Neural progenitor cell (in vitro differentiated cells): ENCODE results near the gene TRAF5. TPM values are rescaled to one million over a fixed set of nuclear protein-coding genes. Genes with fewer than 3 reads are reported as not detected.

Experiments
- DNase-seq: peaks from one replicate; pipeline ENCODE4 v3.0.0-alpha.2; 2016; ENCODE audit warnings: low spot score
- H2AFZ ChIP-seq: fragments of 200-600 bp; sonication (generic); replicated peaks from 2 replicates; pipeline ENCODE4 v1.6.1; 2016; ENCODE audit warnings: antibody characterized with exemption
- H3F3A ChIP-seq: fragments of 200-600 bp; sonication (generic); 2 replicates; pipeline ENCODE4 v1.6.1; 2016; ENCODE audit warnings: antibody characterized with exemption, low read depth
- H3K27ac ChIP-seq: fragments of 200-600 bp; sonication (generic); 2 replicates; pipeline ENCODE4 v1.5.1; 2016; ENCODE audit warnings: mild to moderate bottlenecking
- H3K27me3 ChIP-seq: fragments of 200-600 bp; sonication (generic); 2 replicates; pipeline ENCODE4 v1.6.1; 2016; ENCODE audit warnings: mild to moderate bottlenecking, moderate library complexity
- H3K36me3 ChIP-seq: fragments of 200-600 bp; sonication (generic); 2 replicates; pipeline ENCODE4 v1.5.1; 2016
- H3K4me1 ChIP-seq: fragments of 200-600 bp; sonication (generic); 2 replicates; pipeline ENCODE4 v1.6.1; 2016; ENCODE audit warnings: mixed run types
- H3K4me2 ChIP-seq: fragments of 200-600 bp; sonication (generic); 2 replicates; pipeline ENCODE4 v1.6.1; 2016
- H3K4me3 ChIP-seq: fragments of 200-600 bp; sonication (generic); 2 replicates; pipeline ENCODE4 v1.5.1; 2016
- H3K79me2 ChIP-seq: fragments of 200-600 bp; sonication (generic); 2 replicates; pipeline ENCODE4 v1.6.1; 2016; ENCODE audit warnings: low read depth
- H3K9ac ChIP-seq: fragments of 200-600 bp; sonication (generic); 2 replicates; pipeline ENCODE4 v1.6.1; 2016
- H3K9me3 ChIP-seq: fragments of 200-600 bp; sonication (generic); 2 replicates; pipeline ENCODE4 v1.5.1; 2016; ENCODE audit warnings: low read depth
- H4K20me1 ChIP-seq: fragments of 200-600 bp; sonication (generic); 2 replicates; pipeline ENCODE4 v1.6.1; 2016; ENCODE audit warnings: low read depth
- H3K27ac Mint-ChIP-seq: 3 replicates; pipeline ENCODE4 v1.8.0; 2021; ENCODE audit warnings: mixed read lengths
- H3K27me3 Mint-ChIP-seq: 2 replicates; pipeline ENCODE4 v1.8.0; 2022; ENCODE audit warnings: low read depth, mild to moderate bottlenecking, inconsistent platforms, moderate library complexity, mixed read lengths; ENCODE audit not compliant: insufficient read depth
- H3K36me3 Mint-ChIP-seq: 3 replicates; pipeline ENCODE4 v1.8.0; 2021; ENCODE audit warnings: mixed read lengths
- H3K4me1 Mint-ChIP-seq: 3 replicates; pipeline ENCODE4 v1.8.0; 2021; ENCODE audit warnings: mixed read lengths
- H3K4me3 Mint-ChIP-seq: 3 replicates; pipeline ENCODE4 v1.8.0; 2021; ENCODE audit warnings: mild to moderate bottlenecking, moderate library complexity, mixed read lengths
- H3K9me3 Mint-ChIP-seq: 3 replicates; pipeline ENCODE4 v1.8.0; 2020; ENCODE audit warnings: mixed read lengths
- EZH2 ChIP-seq: fragments of 200-600 bp; sonication (generic); IDR thresholded peaks from 2 replicates; pipeline ENCODE4 v1.6.1; 2017; ENCODE audit warnings: antibody characterized with exemption, mild to moderate bottlenecking, moderate library complexity
- EZH2phosphoT487 ChIP-seq: fragments of 200-600 bp; sonication (generic); IDR thresholded peaks from 2 replicates; pipeline ENCODE4 v1.6.1; 2017; ENCODE audit warnings: antibody characterized with exemption
- total RNA-seq: library from RNA; depleted of rRNA; stranded (reverse); fragments of >200 nt; gene quantifications from 2 replicates; pipeline ENCODE4 v1.2.3, GENCODE V29; 2015; ENCODE audit warnings: low replicate concordance
- TF ChIP-seq, protein P1 (sequence below): fragments of 200-600 bp; sonication (generic); IDR thresholded peaks from 2 replicates; pipeline ENCODE4 v1.5.1; 2017; ENCODE audit warnings: antibody characterized with exemption, mild to moderate bottlenecking

Gene TRAF5
- total RNA-seq, 1 donor from 2014 or later, result 36.0 TPM

DNA sequence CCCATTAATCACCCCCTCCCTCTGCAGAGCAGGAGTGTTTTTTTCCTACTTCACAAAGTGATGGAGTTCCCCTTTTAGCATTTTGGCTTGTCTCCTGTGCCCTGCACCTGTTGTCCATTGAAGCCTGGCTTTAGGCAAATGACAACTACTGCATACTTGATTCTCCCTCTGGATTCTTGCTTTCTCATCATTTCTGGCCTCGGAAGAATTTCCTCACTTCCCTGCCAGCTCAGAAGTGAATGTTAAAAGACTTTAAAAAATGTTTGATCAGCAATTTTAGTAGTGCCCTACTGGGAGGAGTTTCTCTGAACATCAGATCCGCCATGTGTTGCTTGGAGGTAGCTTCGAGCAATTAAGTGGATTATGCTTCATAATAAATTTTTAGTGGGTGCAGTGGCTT is 39.4 kb upstream of the TRAF5 start:
- H3K79me2 ChIP-seq, result no peaks in the 10 kb centered on the region
- no peak overlapping the region for H3K27ac Mint-ChIP-seq
- H3K4me3 Mint-ChIP-seq, result no peak overlapping the region
- peaks cover 23% of the 10 kb centered on the region for H3K36me3 Mint-ChIP-seq
- H3F3A ChIP-seq, result no peaks in the 10 kb centered on the region
- no peaks in the 10 kb centered on the region for H3K27me3 Mint-ChIP-seq
- H2AFZ ChIP-seq, result no peak overlapping the region
- no peak overlapping the region for H3K4me2 ChIP-seq
- no peaks in the 10 kb centered on the region for H3K4me1 ChIP-seq
- no peaks in the 10 kb centered on the region for H3K4me1 Mint-ChIP-seq
- H3K27me3 ChIP-seq, result no peaks in the 10 kb centered on the region
- no peaks in the 10 kb centered on the region for H3K9me3 ChIP-seq
- H3K36me3 ChIP-seq, result peaks cover 22% of the 10 kb centered on the region
- no peaks in the 10 kb centered on the region for H3K9me3 Mint-ChIP-seq
- no peak overlapping the region for H3K9ac ChIP-seq
- H3K27ac ChIP-seq, result no peak overlapping the region
- no peak overlapping the region for H3K4me3 ChIP-seq
- no peaks in the 10 kb centered on the region for H4K20me1 ChIP-seq
- DNase-seq, result no peak
- TF ChIP-seq, protein P1, sequence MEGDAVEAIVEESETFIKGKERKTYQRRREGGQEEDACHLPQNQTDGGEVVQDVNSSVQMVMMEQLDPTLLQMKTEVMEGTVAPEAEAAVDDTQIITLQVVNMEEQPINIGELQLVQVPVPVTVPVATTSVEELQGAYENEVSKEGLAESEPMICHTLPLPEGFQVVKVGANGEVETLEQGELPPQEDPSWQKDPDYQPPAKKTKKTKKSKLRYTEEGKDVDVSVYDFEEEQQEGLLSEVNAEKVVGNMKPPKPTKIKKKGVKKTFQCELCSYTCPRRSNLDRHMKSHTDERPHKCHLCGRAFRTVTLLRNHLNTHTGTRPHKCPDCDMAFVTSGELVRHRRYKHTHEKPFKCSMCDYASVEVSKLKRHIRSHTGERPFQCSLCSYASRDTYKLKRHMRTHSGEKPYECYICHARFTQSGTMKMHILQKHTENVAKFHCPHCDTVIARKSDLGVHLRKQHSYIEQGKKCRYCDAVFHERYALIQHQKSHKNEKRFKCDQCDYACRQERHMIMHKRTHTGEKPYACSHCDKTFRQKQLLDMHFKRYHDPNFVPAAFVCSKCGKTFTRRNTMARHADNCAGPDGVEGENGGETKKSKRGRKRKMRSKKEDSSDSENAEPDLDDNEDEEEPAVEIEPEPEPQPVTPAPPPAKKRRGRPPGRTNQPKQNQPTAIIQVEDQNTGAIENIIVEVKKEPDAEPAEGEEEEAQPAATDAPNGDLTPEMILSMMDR, result no peak
- TF ChIP-seq EZH2phosphoT487, result no peak
- no peak for TF ChIP-seq EZH2

DNA sequence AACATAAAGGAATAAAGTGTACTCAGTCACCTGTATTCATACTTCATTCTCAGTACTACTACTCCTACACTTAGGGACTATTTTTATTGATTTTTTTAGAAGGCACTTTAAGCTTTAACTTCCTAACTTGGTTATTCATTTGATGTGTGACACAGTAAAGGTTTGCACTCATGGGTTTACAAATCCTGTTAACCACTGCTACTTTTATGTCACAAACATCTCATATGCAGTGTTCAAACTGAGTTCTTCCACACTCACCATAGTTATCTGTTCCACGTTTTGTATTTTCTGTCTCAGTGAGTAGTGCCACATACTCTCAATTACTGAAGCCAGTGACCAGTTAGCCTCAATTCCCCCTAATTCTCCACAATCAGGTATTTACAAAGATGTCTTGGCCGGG is 34.2 kb upstream of the TRAF5 start:
- Histone ChIP-seq H3F3A (no peaks in the 10 kb centered on the region), H2AFZ (no peak overlapping the region), H4K20me1 (no peaks in the 10 kb centered on the region), H3K36me3 (peaks cover 36% of the 10 kb centered on the region), H3K9ac (no peak overlapping the region), H3K4me1 (no peaks in the 10 kb centered on the region), H3K27ac (no peak overlapping the region), H3K79me2 (no peaks in the 10 kb centered on the region), H3K9me3 (no peaks in the 10 kb centered on the region), H3K4me2 (no peak overlapping the region), H3K4me3 (no peak overlapping the region), H3K27me3 (no peaks in the 10 kb centered on the region)
- Mint-ChIP-seq H3K9me3 (no peaks in the 10 kb centered on the region), H3K4me3 (no peak overlapping the region), H3K27ac (no peak overlapping the region), H3K27me3 (no peaks in the 10 kb centered on the region), H3K4me1 (no peaks in the 10 kb centered on the region), H3K36me3 (peaks cover 28% of the 10 kb centered on the region)
- TF ChIP-seq EZH2phosphoT487 (no peak), EZH2 (no peak)
- TF ChIP-seq, protein P1, result no peak
- DNase-seq, result no peak

DNA sequence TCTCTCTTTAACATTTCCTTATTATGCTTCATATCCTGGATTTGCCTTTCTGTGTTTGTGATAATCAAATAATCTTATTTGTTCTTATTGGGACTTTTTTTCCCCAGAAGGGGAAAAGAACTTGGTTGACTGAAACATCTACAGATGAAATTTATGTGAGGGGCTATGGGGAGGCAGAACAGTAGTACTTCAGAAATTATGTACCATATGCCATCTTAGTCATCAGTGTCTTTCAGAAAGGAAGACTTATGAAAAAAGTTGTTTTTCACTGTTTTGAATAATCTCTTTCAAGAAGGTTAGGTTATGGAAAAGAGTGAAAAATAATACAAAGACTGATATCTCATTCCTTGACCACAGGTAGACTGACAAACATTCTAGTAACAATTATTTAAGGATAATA is 30.2 kb upstream of the TRAF5 start:
- no peak overlapping the region for H3K27ac Mint-ChIP-seq

DNA sequence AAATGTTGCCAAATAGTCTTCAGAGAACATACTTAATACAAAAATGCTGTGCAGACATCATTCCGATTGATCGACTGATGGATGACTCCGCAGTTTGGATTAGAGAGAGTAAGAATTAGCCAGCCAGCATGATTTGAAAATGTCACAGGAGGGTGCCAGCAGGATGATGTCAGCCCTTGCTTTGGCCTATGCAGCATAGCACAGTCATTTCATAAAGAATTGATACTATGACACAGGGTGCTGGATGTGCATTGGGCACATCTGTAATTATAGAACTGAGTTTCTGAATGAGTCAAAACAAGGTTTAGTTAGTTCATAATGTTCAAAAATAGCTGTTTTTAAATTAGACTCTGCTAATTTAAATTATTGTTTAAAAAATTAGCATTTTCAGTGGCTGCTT is 21.6 kb upstream of the TRAF5 start:
- Histone ChIP-seq H3K36me3 (peaks cover 4% of the 10 kb centered on the region), H3K9me3 (no peaks in the 10 kb centered on the region), H3K4me3 (no peak overlapping the region), H3K27ac (no peak overlapping the region), H3K9ac (no peak overlapping the region), H3F3A (no peaks in the 10 kb centered on the region), H4K20me1 (no peaks in the 10 kb centered on the region), H3K27me3 (no peaks in the 10 kb centered on the region), H2AFZ (no peak overlapping the region), H3K4me1 (no peaks in the 10 kb centered on the region), H3K4me2 (no peak overlapping the region), H3K79me2 (no peaks in the 10 kb centered on the region)
- Mint-ChIP-seq H3K9me3 (no peaks in the 10 kb centered on the region), H3K27me3 (no peaks in the 10 kb centered on the region), H3K4me1 (peaks cover 7% of the 10 kb centered on the region), H3K27ac (no peak overlapping the region), H3K36me3 (peaks cover 19% of the 10 kb centered on the region), H3K4me3 (no peak overlapping the region)
- TF ChIP-seq, protein P1, result no peak
- TF ChIP-seq EZH2phosphoT487 (no peak), EZH2 (no peak)
- no peak for DNase-seq

More for the DNA sequence above, 30.2 kb upstream of the TRAF5 start:
- H3K36me3 ChIP-seq, result peaks cover 26% of the 10 kb centered on the region
- no peaks in the 10 kb centered on the region for H3K79me2 ChIP-seq
- H3K4me1 Mint-ChIP-seq, result no peaks in the 10 kb centered on the region
- no peaks in the 10 kb centered on the region for H3F3A ChIP-seq
- no peak overlapping the region for H3K4me2 ChIP-seq
- H3K27ac ChIP-seq, result no peak overlapping the region
- peaks cover 36% of the 10 kb centered on the region for H3K36me3 Mint-ChIP-seq
- H3K4me3 Mint-ChIP-seq, result no peak overlapping the region
- no peaks in the 10 kb centered on the region for H3K9me3 Mint-ChIP-seq
- no peaks in the 10 kb centered on the region for H3K9me3 ChIP-seq
- no peak for TF ChIP-seq EZH2phosphoT487
- no peak overlapping the region for H3K9ac ChIP-seq
- no peak overlapping the region for H3K4me3 ChIP-seq
- no peaks in the 10 kb centered on the region for H3K27me3 Mint-ChIP-seq
- no peak for DNase-seq
- no peaks in the 10 kb centered on the region for H4K20me1 ChIP-seq
- no peaks in the 10 kb centered on the region for H3K4me1 ChIP-seq
- no peak overlapping the region for H2AFZ ChIP-seq
- H3K27me3 ChIP-seq, result no peaks in the 10 kb centered on the region
